Upper lobe of right lung (tissue), 1 donor: Measurements from ENCODE around the gene DSCAM. TPM values are rescaled to one million over a fixed set of nuclear protein-coding genes. Genes with fewer than 3 reads are reported as not detected.

Experiments
- ATAC-seq: fragments of 200-7000 bp; cut with Tn5 transposase; one replicate; pipeline ENCODE4 v1.9.1; 2020; ENCODE audit warnings: mild to moderate bottlenecking, moderate library complexity
- DNase-seq: peaks from one replicate; pipeline ENCODE4 v3.0.0-alpha.2; 2020
- H3K27ac ChIP-seq: fragments of 200-600 bp; one replicate; pipeline ENCODE4 v1.8.0; 2022
- H3K27me3 ChIP-seq: fragments of 200-600 bp; one replicate; pipeline ENCODE4 v1.8.0; 2022; ENCODE audit warnings: mild to moderate bottlenecking
- H3K36me3 ChIP-seq: fragments of 200-600 bp; one replicate; pipeline ENCODE4 v1.8.0; 2022
- H3K4me1 ChIP-seq: fragments of 200-600 bp; one replicate; pipeline ENCODE4 v1.8.0; 2022
- H3K4me3 ChIP-seq: fragments of 200-600 bp; one replicate; pipeline ENCODE4 v1.8.0; 2022; ENCODE audit warnings: mild to moderate bottlenecking
- H3K9me3 ChIP-seq: fragments of 200-600 bp; one replicate; pipeline ENCODE4 v1.8.0; 2022
- intact Hi-C: fragments of 100-400 bp; cut with DNase I; formaldehyde crosslinking; loops from one replicate; pipeline ENCODE4 v1.11.0; 2022
- total RNA-seq: library from RNA; stranded (reverse); fragmentation: NEBNext Ultra II Directional; extraction: Animal tissue kit (Norgen Biotek cat#: 25700); gene quantifications from one replicate; pipeline ENCODE4 v1.2.1, GENCODE V29; 2021
- TF ChIP-seq, protein P1 (sequence below): fragments of 200-600 bp; IDR thresholded peaks from one replicate; pipeline ENCODE4 v1.8.0; 2022; ENCODE audit warnings: antibody characterized with exemption
- donor health status: DM: no; HTN: yes; CAD: no; lungs with severe emphysema.

The DSCAM gene
- total RNA-seq, 1 donor from 2014 or later = not detected

GRCh38 chr21:40339050-40339449 is 507.9 kb downstream of the DSCAM start:
- TF ChIP-seq, protein P1, sequence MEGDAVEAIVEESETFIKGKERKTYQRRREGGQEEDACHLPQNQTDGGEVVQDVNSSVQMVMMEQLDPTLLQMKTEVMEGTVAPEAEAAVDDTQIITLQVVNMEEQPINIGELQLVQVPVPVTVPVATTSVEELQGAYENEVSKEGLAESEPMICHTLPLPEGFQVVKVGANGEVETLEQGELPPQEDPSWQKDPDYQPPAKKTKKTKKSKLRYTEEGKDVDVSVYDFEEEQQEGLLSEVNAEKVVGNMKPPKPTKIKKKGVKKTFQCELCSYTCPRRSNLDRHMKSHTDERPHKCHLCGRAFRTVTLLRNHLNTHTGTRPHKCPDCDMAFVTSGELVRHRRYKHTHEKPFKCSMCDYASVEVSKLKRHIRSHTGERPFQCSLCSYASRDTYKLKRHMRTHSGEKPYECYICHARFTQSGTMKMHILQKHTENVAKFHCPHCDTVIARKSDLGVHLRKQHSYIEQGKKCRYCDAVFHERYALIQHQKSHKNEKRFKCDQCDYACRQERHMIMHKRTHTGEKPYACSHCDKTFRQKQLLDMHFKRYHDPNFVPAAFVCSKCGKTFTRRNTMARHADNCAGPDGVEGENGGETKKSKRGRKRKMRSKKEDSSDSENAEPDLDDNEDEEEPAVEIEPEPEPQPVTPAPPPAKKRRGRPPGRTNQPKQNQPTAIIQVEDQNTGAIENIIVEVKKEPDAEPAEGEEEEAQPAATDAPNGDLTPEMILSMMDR = no peak
- DNase-seq (no peak), ATAC-seq (no peak)
- Histone ChIP-seq H3K27ac (no peak overlapping the region), H3K27me3 (no peaks in the 10 kb centered on the region), H3K9me3 (no peaks in the 10 kb centered on the region), H3K36me3 (no peaks in the 10 kb centered on the region), H3K4me3 (no peak overlapping the region), H3K4me1 (no peaks in the 10 kb centered on the region)
- intact Hi-C loops = no loop called here

GRCh38 chr21:40337981-40338380 is 509.0 kb downstream of the DSCAM start:
- no peak overlapping the region for H3K4me3 ChIP-seq
- no peak for ATAC-seq
- no peak overlapping the region for H3K27ac ChIP-seq
- H3K27me3 ChIP-seq = no peaks in the 10 kb centered on the region
- TF ChIP-seq, protein P1 = no peak
- H3K9me3 ChIP-seq = no peaks in the 10 kb centered on the region
- H3K36me3 ChIP-seq = no peaks in the 10 kb centered on the region
- DNase-seq = no peak
- intact Hi-C loops = no loop called here
- no peaks in the 10 kb centered on the region for H3K4me1 ChIP-seq

- no peaks in the 10 kb centered on the region for H3K9me3 ChIP-seq
Measured at GRCh38 chr21:40335704-40336103, 511.3 kb downstream of the DSCAM start.

GRCh38 chr21:40334159-40334558 is 512.8 kb downstream of the DSCAM start:
- H3K9me3 ChIP-seq = no peaks in the 10 kb centered on the region
- H3K27ac ChIP-seq = no peak overlapping the region
- H3K4me3 ChIP-seq = no peak overlapping the region
- H3K36me3 ChIP-seq = no peaks in the 10 kb centered on the region
- TF ChIP-seq, protein P1 = no peak
- DNase-seq = no peak
- no peaks in the 10 kb centered on the region for H3K4me1 ChIP-seq
- no peaks in the 10 kb centered on the region for H3K27me3 ChIP-seq
- intact Hi-C loops = no loop called here
- no peak for ATAC-seq

More at GRCh38 chr21:40335704-40336103, 511.3 kb downstream of the DSCAM start:
- ATAC-seq = no peak
- intact Hi-C loops = no loop called here
- H3K4me3 ChIP-seq = no peak overlapping the region
- no peak overlapping the region for H3K27ac ChIP-seq
- H3K4me1 ChIP-seq = no peaks in the 10 kb centered on the region
- DNase-seq = no peak
- TF ChIP-seq, protein P1 = no peak
- no peaks in the 10 kb centered on the region for H3K27me3 ChIP-seq
- H3K36me3 ChIP-seq = no peaks in the 10 kb centered on the region

GRCh38 chr21:40333731-40334130 is 513.2 kb downstream of the DSCAM start:
- Histone ChIP-seq H3K36me3 (no peaks in the 10 kb centered on the region), H3K4me1 (no peaks in the 10 kb centered on the region), H3K4me3 (no peak overlapping the region), H3K27me3 (no peaks in the 10 kb centered on the region), H3K27ac (no peak overlapping the region), H3K9me3 (no peaks in the 10 kb centered on the region)
- TF ChIP-seq, protein P1 = no peak
- ATAC-seq (no peak), DNase-seq (no peak)
- intact Hi-C loops = no loop called here

- Histone ChIP-seq H3K27ac (no peak overlapping the region), H3K36me3 (no peaks in the 10 kb centered on the region), H3K27me3 (no peaks in the 10 kb centered on the region), H3K4me3 (no peak overlapping the region), H3K4me1 (no peaks in the 10 kb centered on the region), H3K9me3 (no peaks in the 10 kb centered on the region)
- TF ChIP-seq, protein P1 = no peak
- ATAC-seq (no peak), DNase-seq (no peak)
- intact Hi-C loops = no loop called here
Measured at GRCh38 chr21:40331804-40332203, 515.2 kb downstream of the DSCAM start.
